ENCODE measurements around the gene DBH. TPM values are rescaled to one million over a fixed set of nuclear protein-coding genes. Genes with fewer than 3 reads are reported as not detected.

DBH gene
- polyA plus RNA-seq, 3 donors = not detected

DNA sequence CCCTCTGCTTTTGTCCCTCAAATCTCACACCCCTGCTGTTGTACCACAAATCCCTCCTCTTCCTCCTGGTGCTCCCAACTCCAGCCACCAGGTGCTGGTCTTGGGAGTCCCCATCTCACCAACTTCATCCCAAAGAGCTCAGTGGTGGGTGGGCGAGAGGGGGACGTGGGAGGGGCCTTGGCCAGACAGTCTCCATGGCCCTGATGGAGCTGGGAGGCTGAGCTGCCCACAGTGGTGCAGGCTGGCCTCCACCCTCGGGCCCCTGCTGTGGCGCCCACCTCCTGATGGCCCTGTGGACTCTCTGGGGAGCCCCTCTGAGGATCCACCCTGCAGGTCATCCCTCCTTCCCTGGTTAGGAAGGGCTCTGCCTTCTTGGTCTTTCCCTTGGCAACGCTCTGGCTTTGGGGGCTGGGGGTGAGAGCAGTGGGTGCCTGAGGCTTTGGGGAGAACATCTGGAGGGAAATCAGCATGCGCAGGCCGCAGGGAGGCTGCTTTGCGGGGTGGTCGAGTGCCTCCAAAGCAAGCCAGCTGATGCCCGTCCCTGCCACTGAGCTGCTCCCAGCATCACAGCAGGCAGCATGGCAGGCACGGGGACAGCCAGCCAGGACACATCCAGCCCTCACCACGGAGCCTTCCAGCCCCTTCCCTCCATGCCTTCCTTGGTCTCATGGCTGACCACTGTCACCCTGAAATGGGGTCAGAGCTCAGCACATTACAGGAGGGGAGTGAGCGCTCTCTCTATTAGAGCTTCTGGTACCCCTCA is 19.3 kb upstream of the DBH start:
- Mint-ChIP-seq H3K36me3 (no peaks in the 10 kb centered on the region), H3K27ac (no peak overlapping the region), H3K4me3 (no peak overlapping the region), H3K9me3 (peaks cover 0 to 4% (median 0%) of the 10 kb centered on the region in 7 donors), H3K4me1 (peaks cover 5% of the 10 kb centered on the region), H3K27me3 (ENCODE audit: low read depth in 3 of 3) (peaks cover 23 to 34% (median 31%) of the 10 kb centered on the region in 3 donors)
- H3K4me3 ChIP-seq (replicated peaks in 1 of 3; ENCODE audit: low read depth in 2 of 3, low read length in 3 of 3) = no peak overlapping the region
- DNase-seq = no peak
- H3K4me2 ChIP-seq (replicated peaks; ENCODE audit: extremely low read depth, low read length, poor library complexity, severe bottlenecking) = no peak overlapping the region
- H3K27me3 ChIP-seq (ENCODE audit: control insufficient read depth in 2 of 2, insufficient read depth in 2 of 2, low read length in 2 of 2) = peaks cover 0 to 6% of the 10 kb centered on the region in 2 donors
- no peaks in the 10 kb centered on the region for H3K9me3 ChIP-seq (replicated peaks in 1 of 2; ENCODE audit: control insufficient read depth in 1 of 2, insufficient read depth in 1 of 2, low read length in 2 of 2)
- no peaks in the 10 kb centered on the region for H4K20me1 ChIP-seq (ENCODE audit: insufficient read depth, low read length)
- no peaks in the 10 kb centered on the region for H3K79me2 ChIP-seq (ENCODE audit: insufficient read depth, low read length)
- 83% methylated on average over 10 of the region's 13 CpGs for WGBS (ENCODE audit: insufficient coverage)
- no peak overlapping the region for H3K27ac ChIP-seq (ENCODE audit: low read depth in 1 of 2, low read length in 2 of 2)
- H3K9ac ChIP-seq (ENCODE audit: insufficient read depth, low read length, poor library complexity, severe bottlenecking) = no peak overlapping the region
- no peaks in the 10 kb centered on the region for H3K4me1 ChIP-seq (ENCODE audit: control insufficient read depth in 1 of 2, insufficient read depth in 2 of 2, low read length in 2 of 2)
- H2AFZ ChIP-seq (ENCODE audit: insufficient read depth, low read depth, low read length, poor library complexity, severe bottlenecking) = no peak overlapping the region
- intact Hi-C loops (cut with micrococcal nuclease) = no loop called here
- no peaks in the 10 kb centered on the region for H3K36me3 ChIP-seq (replicated peaks in 1 of 2; ENCODE audit: control insufficient read depth in 1 of 2, insufficient read depth in 2 of 2, low read length in 2 of 2)
- TF ChIP-seq, protein P1, sequence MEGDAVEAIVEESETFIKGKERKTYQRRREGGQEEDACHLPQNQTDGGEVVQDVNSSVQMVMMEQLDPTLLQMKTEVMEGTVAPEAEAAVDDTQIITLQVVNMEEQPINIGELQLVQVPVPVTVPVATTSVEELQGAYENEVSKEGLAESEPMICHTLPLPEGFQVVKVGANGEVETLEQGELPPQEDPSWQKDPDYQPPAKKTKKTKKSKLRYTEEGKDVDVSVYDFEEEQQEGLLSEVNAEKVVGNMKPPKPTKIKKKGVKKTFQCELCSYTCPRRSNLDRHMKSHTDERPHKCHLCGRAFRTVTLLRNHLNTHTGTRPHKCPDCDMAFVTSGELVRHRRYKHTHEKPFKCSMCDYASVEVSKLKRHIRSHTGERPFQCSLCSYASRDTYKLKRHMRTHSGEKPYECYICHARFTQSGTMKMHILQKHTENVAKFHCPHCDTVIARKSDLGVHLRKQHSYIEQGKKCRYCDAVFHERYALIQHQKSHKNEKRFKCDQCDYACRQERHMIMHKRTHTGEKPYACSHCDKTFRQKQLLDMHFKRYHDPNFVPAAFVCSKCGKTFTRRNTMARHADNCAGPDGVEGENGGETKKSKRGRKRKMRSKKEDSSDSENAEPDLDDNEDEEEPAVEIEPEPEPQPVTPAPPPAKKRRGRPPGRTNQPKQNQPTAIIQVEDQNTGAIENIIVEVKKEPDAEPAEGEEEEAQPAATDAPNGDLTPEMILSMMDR (IDR thresholded peaks at IDR 0.05) = no peak

DNA sequence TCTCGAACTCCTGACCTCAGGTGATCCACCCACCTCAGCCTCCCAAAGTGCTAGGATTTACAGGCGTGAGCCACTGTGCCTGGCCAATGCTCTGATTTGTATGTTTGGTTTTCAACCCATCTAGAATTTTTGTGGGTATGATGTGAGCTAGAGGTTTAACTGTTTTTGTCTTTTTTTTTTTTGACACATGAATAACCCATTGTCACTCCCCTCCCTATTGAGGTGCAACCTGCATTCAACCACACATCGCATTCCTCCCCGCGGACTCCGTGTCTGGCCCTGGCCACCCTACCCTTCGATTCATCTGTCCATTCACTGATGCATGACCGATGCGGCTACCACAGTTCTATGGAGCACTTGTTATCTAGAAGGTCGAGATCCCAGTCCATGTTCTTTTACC is 17.4 kb upstream of the DBH start:
- Histone ChIP-seq H3K4me1 (ENCODE audit: control insufficient read depth in 1 of 2, insufficient read depth in 2 of 2, low read length in 2 of 2) (no peaks in the 10 kb centered on the region), H3K4me3 (replicated peaks in 1 of 3; ENCODE audit: low read depth in 2 of 3, low read length in 3 of 3) (no peak overlapping the region), H3K79me2 (ENCODE audit: insufficient read depth, low read length) (no peaks in the 10 kb centered on the region), H3K9ac (ENCODE audit: insufficient read depth, low read length, poor library complexity, severe bottlenecking) (no peak overlapping the region), H2AFZ (ENCODE audit: insufficient read depth, low read depth, low read length, poor library complexity, severe bottlenecking) (no peak overlapping the region), H4K20me1 (ENCODE audit: insufficient read depth, low read length) (no peaks in the 10 kb centered on the region), H3K9me3 (replicated peaks in 1 of 2; ENCODE audit: control insufficient read depth in 1 of 2, insufficient read depth in 1 of 2, low read length in 2 of 2) (no peaks in the 10 kb centered on the region), H3K27me3 (ENCODE audit: control insufficient read depth in 2 of 2, insufficient read depth in 2 of 2, low read length in 2 of 2) (peaks cover 0 to 6% of the 10 kb centered on the region in 2 donors), H3K4me2 (replicated peaks; ENCODE audit: extremely low read depth, low read length, poor library complexity, severe bottlenecking) (no peak overlapping the region), H3K27ac (ENCODE audit: low read depth in 1 of 2, low read length in 2 of 2) (no peak overlapping the region), H3K36me3 (replicated peaks in 1 of 2; ENCODE audit: control insufficient read depth in 1 of 2, insufficient read depth in 2 of 2, low read length in 2 of 2) (no peaks in the 10 kb centered on the region)
- no CpG with 5 or more reads among the region's 10 CpGs for WGBS (ENCODE audit: insufficient coverage)
- Mint-ChIP-seq H3K9me3 (peaks cover 0 to 4% (median under 1%) of the 10 kb centered on the region in 7 donors), H3K4me1 (peaks cover 5% of the 10 kb centered on the region), H3K4me3 (no peak overlapping the region), H3K36me3 (no peaks in the 10 kb centered on the region), H3K27ac (no peak overlapping the region), H3K27me3 (ENCODE audit: low read depth in 3 of 3) (peaks cover 16 to 38% (median 26%) of the 10 kb centered on the region in 3 donors)
- TF ChIP-seq, protein P1 (IDR thresholded peaks at IDR 0.05) = no peak
- no peak for DNase-seq
- intact Hi-C loops (cut with micrococcal nuclease) = no loop called here

Data from CD14-positive monocyte (primary cell).